Measurements from ENCODE around the gene NFKBIE. TPM values are rescaled to one million over a fixed set of nuclear protein-coding genes. Genes with fewer than 3 reads are reported as not detected.

NFKBIE gene
- total and polyA plus RNA-seq, 9 of the 15 experiments (the other 6 are each of a cell fraction or from before 2014, with no cell fraction given), result 2.1 to 16.4 (median 11.7) TPM

GRCh38 chr6:44237021-44237812 lies 28.1 kb downstream of the NFKBIE start (continued):
- TF ChIP-seq THAP12 (CRISPR knock-in tag; IDR thresholded peaks at IDR 0.05) (peak; percentile 58; the same call in 1 of the 2 replicates), FOSL1 (tag; conservative IDR thresholded peaks at IDR 0.05) (peak; percentile 83), FOXA3 (CRISPR knock-in tag; conservative IDR thresholded peaks at IDR 0.05 in 1 of 2, IDR thresholded peaks at IDR 0.05 in 1 of 2) (peak; percentile 91 to 98), MAX (CRISPR knock-in tag; IDR thresholded peaks at IDR 0.05) (no peak), ZEB2 (IDR thresholded peaks at IDR 0.05) (no peak), NONO (IDR thresholded peaks at IDR 0.05; ENCODE audit: low read depth in 2 of 2, low read length in 1 of 2) (no peak), JUND (IDR thresholded peaks at IDR 0.05; ENCODE audit: borderline replicate concordance, low read depth, low read length) (peak; percentile 77), JUND (tag; IDR thresholded peaks at IDR 0.05; ENCODE audit: borderline replicate concordance, low read depth, low read length) (no peak; the same call in 1 of the 3 replicates), PKNOX1 (IDR thresholded peaks at IDR 0.05) (peak; percentile 58), HDGF (IDR thresholded peaks at IDR 0.05) (0 out of 2 replicates have a peak, but pooled peaks have one; percentile 19), FOS (IDR thresholded peaks at IDR 0.05; ENCODE audit: extremely low read depth, insufficient read length) (peak; percentile 13), KDM1A (IDR thresholded peaks at IDR 0.05) (0 out of 4 replicates have a peak, but pooled peaks of 1 of the 2 experiments have one; percentile 10), USF1 (CRISPR knock-in tag; IDR thresholded peaks at IDR 0.05) (peak; percentile 23; the same call in 1 of the 2 replicates), POLR2AphosphoS5 (IDR thresholded peaks at IDR 0.05; ENCODE audit: control insufficient read depth, insufficient read depth, low read depth, low read length) (0 out of 2 replicates have a peak, but pooled peaks have one; percentile 10), MEIS2 (IDR thresholded peaks at IDR 0.05; ENCODE audit: partially characterized antibody) (peak; percentile 48), ZNF263 (CRISPR knock-in tag; IDR thresholded peaks at IDR 0.05; ENCODE audit: borderline replicate concordance) (peak; percentile 89), DPF2 (IDR thresholded peaks at IDR 0.05) (peak; percentile 55)
